Activated T-helper 1 cell treated with anti-CD3 and anti-CD28 coated beads, Interleukin-12 subunit alpha, Interleukin-12 subunit beta, Interleukin-2, Interleukin-4 antibody, amounts not matched to agents 30 ng/mL and 10 ng/mL and 1 ng/mL, durations not matched to agents 14 hours and 24 hours and 36 hours (primary cell): ENCODE results near the gene TMPRSS3. TPM values are rescaled to one million over a fixed set of nuclear protein-coding genes. Genes with fewer than 3 reads are reported as not detected.

Experiments
- DNase-seq: peaks from one replicate; pipeline ENCODE4 v3.0.0; 2021; ENCODE audit warnings: low spot score
- H3K27ac Mint-ChIP-seq: one replicate; pipeline ENCODE4 v1.8.0; 2021; ENCODE audit warnings: mild to moderate bottlenecking, mixed read lengths
- H3K27me3 Mint-ChIP-seq: one replicate; pipeline ENCODE4 v1.8.0; 2022; ENCODE audit warnings: mild to moderate bottlenecking, moderate library complexity, mixed read lengths; ENCODE audit not compliant: insufficient read depth
- H3K36me3 Mint-ChIP-seq: one replicate; pipeline ENCODE4 v1.8.0; 2021; ENCODE audit warnings: low read depth, mixed read lengths
- H3K4me1 Mint-ChIP-seq: one replicate; pipeline ENCODE4 v1.8.0; 2021; ENCODE audit warnings: low read depth, mixed read lengths
- H3K4me3 Mint-ChIP-seq: one replicate; pipeline ENCODE4 v1.8.0; 2021; ENCODE audit warnings: mild to moderate bottlenecking, moderate library complexity, mixed read lengths
- H3K9me3 Mint-ChIP-seq: one replicate; pipeline ENCODE4 v1.8.0; 2021; ENCODE audit warnings: mixed read lengths
- intact Hi-C: fragments of 100-400 bp; cut with micrococcal nuclease; formaldehyde crosslinking; loops from one replicate; pipeline ENCODE4 v1.15.1; 2024
- total RNA-seq: library from RNA; stranded (reverse); gene quantifications from 2 replicates; pipeline ENCODE4 v1.2.3, GENCODE V29; 2022

Gene TMPRSS3
- total RNA-seq, 1 donor from 2014 or later, result 33.7 TPM

GRCh38 chr21:42401154-42401553, 5.3 kb upstream of the TMPRSS3 start:
- peaks cover 62% of the 10 kb centered on the region for H3K4me1 Mint-ChIP-seq

GRCh38 chr21:42400525-42400924, 4.7 kb upstream of the TMPRSS3 start:
- Mint-ChIP-seq H3K27ac (peak overlapping the region; percentile 88), H3K36me3 (peaks cover 22% of the 10 kb centered on the region), H3K4me1 (peaks cover 65% of the 10 kb centered on the region), H3K9me3 (peaks cover 7% of the 10 kb centered on the region), H3K27me3 (no peaks in the 10 kb centered on the region), H3K4me3 (peak overlapping the region; percentile 58)
- no peak for DNase-seq
- intact Hi-C loops, result loop anchor here (1.0 to 5.0 kb wide), 4 partner anchors 14 to 127 kb away; no protein-coding TSS in a partner anchor

More at GRCh38 chr21:42401154-42401553, 5.3 kb upstream of the TMPRSS3 start:
- H3K9me3 Mint-ChIP-seq, result peaks cover 7% of the 10 kb centered on the region
- peak overlapping the region; percentile 91 for H3K27ac Mint-ChIP-seq
- H3K4me3 Mint-ChIP-seq, result peak overlapping the region; percentile 60
- intact Hi-C loops, result loop anchor here (2.0 to 5.0 kb wide), 2 partner anchors 14 to 126 kb away; no protein-coding TSS in a partner anchor
- DNase-seq, result no peak
- H3K27me3 Mint-ChIP-seq, result no peaks in the 10 kb centered on the region
- peaks cover 24% of the 10 kb centered on the region for H3K36me3 Mint-ChIP-seq

GRCh38 chr21:42398436-42399028, 2.7 kb upstream of the TMPRSS3 start:
- Mint-ChIP-seq H3K36me3 (peaks cover 19% of the 10 kb centered on the region), H3K4me1 (peaks cover 72% of the 10 kb centered on the region), H3K9me3 (peaks cover 7% of the 10 kb centered on the region), H3K27me3 (no peaks in the 10 kb centered on the region), H3K27ac (peak overlapping the region; percentile 71), H3K4me3 (no peak overlapping the region)
- no peak for DNase-seq
- intact Hi-C loops, result no loop called here

GRCh38 chr21:42397746-42398394, 2.0 kb upstream of the TMPRSS3 start:
- peaks cover 72% of the 10 kb centered on the region for H3K4me1 Mint-ChIP-seq
- peaks cover 21% of the 10 kb centered on the region for H3K36me3 Mint-ChIP-seq
- peak overlapping the region; percentile 71 for H3K27ac Mint-ChIP-seq
- peaks cover 7% of the 10 kb centered on the region for H3K9me3 Mint-ChIP-seq
- H3K27me3 Mint-ChIP-seq, result no peaks in the 10 kb centered on the region
- intact Hi-C loops, result no loop called here
- no peak overlapping the region for H3K4me3 Mint-ChIP-seq
- DNase-seq, result no peak

- H3K27ac Mint-ChIP-seq, result no peak overlapping the region
- peaks cover 20% of the 10 kb centered on the region for H3K36me3 Mint-ChIP-seq
- intact Hi-C loops, result no loop called here
- no peak overlapping the region for H3K4me3 Mint-ChIP-seq
- H3K27me3 Mint-ChIP-seq, result no peaks in the 10 kb centered on the region
- no peak for DNase-seq
- H3K9me3 Mint-ChIP-seq, result peaks cover 7% of the 10 kb centered on the region
- peaks cover 71% of the 10 kb centered on the region for H3K4me1 Mint-ChIP-seq
Measured at GRCh38 chr21:42396799-42397745, 1.2 kb upstream of the TMPRSS3 start.

- peaks cover 19% of the 10 kb centered on the region for H3K36me3 Mint-ChIP-seq
- no peaks in the 10 kb centered on the region for H3K9me3 Mint-ChIP-seq
- no peak overlapping the region for H3K27ac Mint-ChIP-seq
- H3K4me3 Mint-ChIP-seq, result no peak overlapping the region
- no peak for DNase-seq
- peaks cover 68% of the 10 kb centered on the region for H3K4me1 Mint-ChIP-seq
- intact Hi-C loops, result no loop called here
- H3K27me3 Mint-ChIP-seq, result no peaks in the 10 kb centered on the region
Measured at GRCh38 chr21:42395302-42395701, 550 bp downstream of the TMPRSS3 start.

GRCh38 chr21:42393443-42393950, 2.4 kb downstream of the TMPRSS3 start:
- peak overlapping the region; percentile 65 for H3K4me3 Mint-ChIP-seq
- peaks cover 23% of the 10 kb centered on the region for H3K36me3 Mint-ChIP-seq
- H3K27ac Mint-ChIP-seq, result peak overlapping the region; percentile 82
- H3K9me3 Mint-ChIP-seq, result no peaks in the 10 kb centered on the region
- intact Hi-C loops, result loop anchor here (1.0 to 5.0 kb wide), 5 partner anchors 13 to 56 kb away; no protein-coding TSS in a partner anchor
- H3K27me3 Mint-ChIP-seq, result no peaks in the 10 kb centered on the region
- H3K4me1 Mint-ChIP-seq, result peaks cover 72% of the 10 kb centered on the region
- no peak for DNase-seq

GRCh38 chr21:42392731-42393442, 3.0 kb downstream of the TMPRSS3 start:
- peaks cover 72% of the 10 kb centered on the region for H3K4me1 Mint-ChIP-seq
- no peak for DNase-seq
- H3K9me3 Mint-ChIP-seq, result no peaks in the 10 kb centered on the region
- H3K4me3 Mint-ChIP-seq, result peak overlapping the region; percentile 65
- peaks cover 26% of the 10 kb centered on the region for H3K36me3 Mint-ChIP-seq
- peak overlapping the region; percentile 82 for H3K27ac Mint-ChIP-seq
- no peaks in the 10 kb centered on the region for H3K27me3 Mint-ChIP-seq
- intact Hi-C loops, result loop anchor here (1.0 to 5.0 kb wide), 5 partner anchors 13 to 56 kb away; no protein-coding TSS in a partner anchor

GRCh38 chr21:42391297-42391696, 4.6 kb downstream of the TMPRSS3 start:
- Mint-ChIP-seq H3K4me1 (peaks cover 78% of the 10 kb centered on the region), H3K9me3 (no peaks in the 10 kb centered on the region), H3K4me3 (no peak overlapping the region), H3K36me3 (peaks cover 32% of the 10 kb centered on the region), H3K27me3 (no peaks in the 10 kb centered on the region), H3K27ac (no peak overlapping the region)
- intact Hi-C loops, result loop anchor here (5.0 kb wide), 1 partner anchor 54 kb away; no protein-coding TSS in a partner anchor
- DNase-seq, result no peak

- Mint-ChIP-seq H3K4me1 (peaks cover 76% of the 10 kb centered on the region), H3K27me3 (no peaks in the 10 kb centered on the region), H3K9me3 (no peaks in the 10 kb centered on the region), H3K4me3 (no peak overlapping the region), H3K36me3 (peaks cover 32% of the 10 kb centered on the region), H3K27ac (peak overlapping the region; percentile 17)
- no peak for DNase-seq
- intact Hi-C loops, result loop anchor here (5.0 kb wide), 1 partner anchor 53 kb away; no protein-coding TSS in a partner anchor
Measured at GRCh38 chr21:42390696-42391095, 5.2 kb downstream of the TMPRSS3 start.

- Mint-ChIP-seq H3K9me3 (no peaks in the 10 kb centered on the region), H3K27ac (no peak overlapping the region), H3K36me3 (peaks cover 32% of the 10 kb centered on the region), H3K27me3 (no peaks in the 10 kb centered on the region), H3K4me3 (no peak overlapping the region), H3K4me1 (peaks cover 73% of the 10 kb centered on the region)
- no peak for DNase-seq
- intact Hi-C loops, result loop anchor here (5.0 kb wide), 1 partner anchor 53 kb away; no protein-coding TSS in a partner anchor
Measured at GRCh38 chr21:42390193-42390592, 5.7 kb downstream of the TMPRSS3 start.

- Mint-ChIP-seq H3K36me3 (peaks cover 29% of the 10 kb centered on the region), H3K27me3 (no peaks in the 10 kb centered on the region), H3K4me1 (peaks cover 73% of the 10 kb centered on the region), H3K4me3 (peak overlapping the region; percentile 4), H3K27ac (no peak overlapping the region), H3K9me3 (no peaks in the 10 kb centered on the region)
- intact Hi-C loops, result no loop called here
- no peak for DNase-seq
Measured at GRCh38 chr21:42389449-42389835, 6.4 kb downstream of the TMPRSS3 start.
